HG03045 (cell line): ENCODE data around the gene SDK2.

Experiments
- ATAC-seq: cut with Tn5 transposase; IDR thresholded peaks from one replicate; pipeline ENCODE4 v1.9.1; 2021; ENCODE audit warnings: mild to moderate bottlenecking, moderate library complexity; ENCODE audit not compliant: unreplicated experiment

Gene SDK2

GRCh38 chr17:73510981-73511718 lies 133.1 kb downstream of the SDK2 start:
- ATAC-seq = no peak

- ATAC-seq = no peak
Observed at GRCh38 chr17:73508931-73509605, 135.2 kb downstream of the SDK2 start.

GRCh38 chr17:73508057-73508930 lies 136.0 kb downstream of the SDK2 start:
- no peak for ATAC-seq

- ATAC-seq = no peak
Observed at GRCh38 chr17:73506470-73507435, 137.5 kb downstream of the SDK2 start.

- no peak for ATAC-seq
Observed at GRCh38 chr17:73503560-73503959, 140.7 kb downstream of the SDK2 start.

- ATAC-seq = no peak
Observed at GRCh38 chr17:73500414-73500999, 143.7 kb downstream of the SDK2 start.

- ATAC-seq = no peak
Observed at GRCh38 chr17:73498886-73499554, 145.2 kb downstream of the SDK2 start.

GRCh38 chr17:73498176-73498575 lies 146.1 kb downstream of the SDK2 start:
- ATAC-seq = no peak

GRCh38 chr17:73497721-73498120 lies 146.5 kb downstream of the SDK2 start:
- no peak for ATAC-seq

GRCh38 chr17:73496232-73496631 lies 148.0 kb downstream of the SDK2 start:
- ATAC-seq = no peak

- ATAC-seq = no peak
Observed at GRCh38 chr17:73495641-73496040, 148.6 kb downstream of the SDK2 start.

- ATAC-seq = no peak
Observed at GRCh38 chr17:73494950-73495349, 149.3 kb downstream of the SDK2 start.

- ATAC-seq = no peak
Observed at GRCh38 chr17:73493956-73494926, 150.0 kb downstream of the SDK2 start.

GRCh38 chr17:73492821-73493814 lies 151.1 kb downstream of the SDK2 start:
- ATAC-seq = no peak

GRCh38 chr17:73492125-73492820 lies 152.0 kb downstream of the SDK2 start:
- no peak for ATAC-seq

- ATAC-seq = no peak
Observed at GRCh38 chr17:73491648-73492047, 152.6 kb downstream of the SDK2 start.

- ATAC-seq = no peak
Observed at GRCh38 chr17:73490851-73491250, 153.4 kb downstream of the SDK2 start.
